Liver (tissue), 9 donors: ENCODE results near the gene ARHGEF12. TPM values are rescaled to one million over a fixed set of nuclear protein-coding genes. Genes with fewer than 3 reads are reported as not detected.

Experiments
- DNase-seq: peaks from one replicate; pipeline ENCODE4 v3.0.0-alpha.2; 2017; ENCODE audit warnings: low spot score
- H3K27ac ChIP-seq, 2 donors: one replicate each; pipeline ENCODE4 v1.7.0; 2013; ENCODE audit warnings: inconsistent platforms in 2 of 2, low read length in 2 of 2, control low read depth in 1 of 2, low read depth in 1 of 2, mild to moderate bottlenecking in 1 of 2
- H3K27me3 ChIP-seq, 4 donors: one replicate each; pipeline versions ENCODE4 v1.6.1 to v1.7.0; 2013; ENCODE audit warnings: low read length in 3 of 4, inconsistent platforms in 1 of 4, mild to moderate bottlenecking in 1 of 4, moderate library complexity in 1 of 4; ENCODE audit not compliant: control insufficient read depth in 4 of 4, insufficient read depth in 4 of 4
- H3K36me3 ChIP-seq, 4 donors: one replicate each; pipeline versions ENCODE4 v1.6.1 to v1.7.0; 2013; ENCODE audit warnings: low read length in 3 of 4, mild to moderate bottlenecking in 3 of 4, low read depth in 1 of 4, moderate library complexity in 1 of 4; ENCODE audit not compliant: control insufficient read depth in 4 of 4, insufficient read depth in 3 of 4
- H3K4me1 ChIP-seq, 4 donors: one replicate each; pipeline versions ENCODE4 v1.6.1 to v1.7.0; 2013; ENCODE audit warnings: low read length in 3 of 4, mild to moderate bottlenecking in 3 of 4, moderate library complexity in 1 of 4; ENCODE audit not compliant: control insufficient read depth in 4 of 4, insufficient read depth in 4 of 4
- H3K4me3 ChIP-seq, 3 donors: one replicate each; pipeline versions ENCODE4 v1.6.1 to v1.7.0; 2013; ENCODE audit warnings: low read length in 3 of 3, control low read depth in 1 of 3, low read depth in 1 of 3, mild to moderate bottlenecking in 1 of 3
- H3K9ac ChIP-seq, 2 donors: one replicate each; pipeline ENCODE4 v1.7.0; 2013; ENCODE audit warnings: low read length in 2 of 2, mild to moderate bottlenecking in 2 of 2, moderate library complexity in 2 of 2, control low read depth in 1 of 2, low read depth in 1 of 2
- H3K9me3 ChIP-seq, 4 donors: one replicate each; pipeline versions ENCODE4 v1.6.1 to v1.7.0; 2013; ENCODE audit warnings: low read length in 3 of 4; ENCODE audit not compliant: control insufficient read depth in 4 of 4
- EGR1 ChIP-seq, 2 donors: IDR thresholded peaks; 2 replicates each; pipeline ENCODE4 v1.6.1; 2016 to 2018; ENCODE audit warnings: antibody characterized with exemption in 2 of 2, low read depth in 2 of 2
- FOXA1 ChIP-seq: IDR thresholded peaks from 2 replicates; pipeline ENCODE4 v1.6.1; 2016; ENCODE audit warnings: antibody characterized with exemption
- FOXA2 ChIP-seq: IDR thresholded peaks from 2 replicates; pipeline ENCODE4 v1.6.1; 2016; ENCODE audit warnings: antibody characterized with exemption
- GABPA ChIP-seq, 2 donors: IDR thresholded peaks in 1 of 2; conservative IDR thresholded peaks in 1 of 2; 2 replicates each; pipeline ENCODE4 v1.6.1; 2016; ENCODE audit warnings: antibody characterized with exemption in 2 of 2, mild to moderate bottlenecking in 1 of 2, moderate library complexity in 1 of 2
- HNF4A ChIP-seq, 2 donors: conservative IDR thresholded peaks; 2 replicates each; pipeline ENCODE4 v1.6.1; 2016; ENCODE audit warnings: antibody characterized with exemption in 2 of 2, mild to moderate bottlenecking in 2 of 2
- HNF4G ChIP-seq: IDR thresholded peaks from 2 replicates; pipeline ENCODE4 v1.6.1; 2016; ENCODE audit warnings: antibody characterized with exemption
- JUND ChIP-seq, 2 donors: IDR thresholded peaks; 2 replicates each; pipeline ENCODE4 v1.6.1; 2016; ENCODE audit warnings: antibody characterized with exemption in 2 of 2
- MAX ChIP-seq: IDR thresholded peaks from 2 replicates; pipeline ENCODE4 v1.6.1; 2016; ENCODE audit warnings: antibody characterized with exemption
- RAD21 ChIP-seq, 2 donors: IDR thresholded peaks; 2 replicates each; pipeline ENCODE4 v1.6.1; 2016; ENCODE audit warnings: antibody characterized with exemption in 2 of 2, mild to moderate bottlenecking in 2 of 2
- RXRA ChIP-seq, 2 donors: IDR thresholded peaks; 2 replicates each; pipeline ENCODE4 v1.6.1; 2017 to 2018; ENCODE audit warnings: antibody characterized with exemption in 2 of 2, mild to moderate bottlenecking in 1 of 2
- TAF1 ChIP-seq: conservative IDR thresholded peaks from 2 replicates; pipeline ENCODE4 v1.6.1; 2016; ENCODE audit warnings: antibody characterized with exemption, mild to moderate bottlenecking
- YY1 ChIP-seq: IDR thresholded peaks from 2 replicates; pipeline ENCODE4 v1.6.1; 2016; ENCODE audit warnings: antibody characterized with exemption, mild to moderate bottlenecking
- ZBTB33 ChIP-seq: IDR thresholded peaks from 2 replicates; pipeline ENCODE4 v1.6.1; 2016; ENCODE audit warnings: antibody characterized with exemption
- WGBS: extraction: QIAGEN DNeasy Blood & Tissue Kit; methylation state at CpG from one replicate; pipeline ENCODE4 v1.1.7; 2013; 5-methylcytosine and 5-hydroxymethylcytosine counted together
- polyA plus RNA-seq, 2 donors: library from polyadenylated mRNA; stranded (reverse) in 1 of 2; unstranded in 1 of 2; fragments of 200-250 nt in 1 of 2; fragments of >200 nt in 1 of 2; fragmentation: Nextera tagmentation in 1 of 2; extraction: Ambion mirVana in 1 of 2; gene quantifications; one replicate each; pipeline versions ENCODE4 v1.2.1 to v1.2.3, GENCODE V29; 2013 to 2015
- total RNA-seq, 2 donors: library from RNA; depleted of rRNA; stranded (reverse); fragments of >200 nt; gene quantifications; one replicate each; pipeline ENCODE4 v1.2.3, GENCODE V29; 2014
- TF ChIP-seq, protein P1 (sequence below): IDR thresholded peaks from 2 replicates; pipeline ENCODE4 v1.6.1; 2016; ENCODE audit warnings: antibody characterized with exemption
- TF ChIP-seq, protein P2 (sequence below): fragments of 150-350 bp; IDR thresholded peaks from 2 replicates; pipeline ENCODE4 v1.5.1; 2017; ENCODE audit warnings: improper control_type of control experiment, low read depth, low read length; ENCODE audit not compliant: missing input control
- donor health status: healthy.
- donor health status: healthy.
- donor health status: healthy.
- donor health status: healthy.
- donor health status: healthy.

Gene ARHGEF12
- total and polyA plus RNA-seq, 4 donors = 28.0 to 169 (median 53.9) TPM

DNA sequence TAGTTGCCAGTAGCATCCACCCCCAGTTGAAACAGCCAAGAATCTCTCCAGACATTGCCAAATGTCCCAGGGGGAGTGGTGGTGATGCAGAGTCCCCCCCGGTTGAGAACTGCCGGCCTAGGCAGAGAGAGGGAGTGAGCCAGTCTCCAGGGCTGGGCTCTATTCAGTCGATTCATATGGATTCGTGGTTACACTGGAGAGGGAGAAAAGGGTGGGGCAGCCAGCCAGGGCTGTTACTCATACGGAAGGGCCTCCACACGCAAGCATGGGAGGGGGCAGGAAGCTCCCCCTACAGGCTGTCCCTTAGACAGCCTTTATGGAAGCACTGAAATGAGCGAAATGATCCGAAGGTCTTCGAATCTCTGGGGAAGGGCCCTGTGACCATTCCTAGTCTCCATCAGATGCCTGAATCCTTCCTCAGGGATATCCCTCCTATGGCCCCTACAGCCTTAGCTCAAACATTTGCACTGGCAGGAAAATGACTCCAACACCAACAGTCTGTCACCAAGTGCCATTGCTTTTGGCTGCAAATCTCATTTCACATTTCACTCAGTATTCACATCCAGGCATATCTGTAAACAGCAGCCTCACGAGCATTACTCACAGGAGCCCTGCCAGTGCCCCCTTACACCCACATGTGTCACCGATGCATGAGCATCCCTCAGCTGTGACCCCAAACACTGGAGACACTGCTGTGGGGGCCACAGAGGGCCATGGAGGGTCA is 29.5 kb upstream of the ARHGEF12 start:
- H3K9me3 ChIP-seq = no peaks in the 10 kb centered on the region
- H3K27me3 ChIP-seq = no peaks in the 10 kb centered on the region
- no peak overlapping the region for H3K4me3 ChIP-seq
- no peak overlapping the region for H3K27ac ChIP-seq
- DNase-seq = no peak
- WGBS = 77% methylated on average over 11 of the region's 11 CpGs
- H3K4me1 ChIP-seq = peaks cover 0 to 4% (median 2%) of the 10 kb centered on the region in 4 donors
- no peaks in the 10 kb centered on the region for H3K36me3 ChIP-seq
- no peak for TF ChIP-seq ZBTB33
- no peak for TF ChIP-seq GABPA (IDR thresholded peaks at IDR 0.05 in 1 of 2, conservative IDR thresholded peaks at IDR 0.05 in 1 of 2)
- TF ChIP-seq YY1 = no peak
- TF ChIP-seq FOXA1 = no peak
- TF ChIP-seq EGR1 (IDR thresholded peaks at IDR 0.05; ENCODE audit: low read depth in 2 of 2) = no peak
- no peak for TF ChIP-seq HNF4A (conservative IDR thresholded peaks at IDR 0.05)
- no peak for TF ChIP-seq MAX
- no peak for TF ChIP-seq HNF4G
- TF ChIP-seq FOXA2 = no peak
- TF ChIP-seq, protein P1, sequence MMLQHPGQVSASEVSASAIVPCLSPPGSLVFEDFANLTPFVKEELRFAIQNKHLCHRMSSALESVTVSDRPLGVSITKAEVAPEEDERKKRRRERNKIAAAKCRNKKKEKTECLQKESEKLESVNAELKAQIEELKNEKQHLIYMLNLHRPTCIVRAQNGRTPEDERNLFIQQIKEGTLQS = no peak
- no peak for TF ChIP-seq RAD21 (IDR thresholded peaks at IDR 0.05)
- TF ChIP-seq JUND (IDR thresholded peaks at IDR 0.05) = no peak
- H3K9ac ChIP-seq = no peak overlapping the region

GRCh38 chr11:120307476-120307875 is 28.7 kb upstream of the ARHGEF12 start:
- Histone ChIP-seq H3K9ac (no peak overlapping the region), H3K4me3 (no peak overlapping the region), H3K9me3 (no peaks in the 10 kb centered on the region), H3K27ac (no peak overlapping the region), H3K27me3 (no peaks in the 10 kb centered on the region), H3K36me3 (no peaks in the 10 kb centered on the region), H3K4me1 (peaks cover 0 to 2% (median 0%) of the 10 kb centered on the region in 4 donors)
- 92% methylated on average over 11 of the region's 11 CpGs for WGBS
- no peak for TF ChIP-seq RXRA (IDR thresholded peaks at IDR 0.05)
- TF ChIP-seq, protein P2, sequence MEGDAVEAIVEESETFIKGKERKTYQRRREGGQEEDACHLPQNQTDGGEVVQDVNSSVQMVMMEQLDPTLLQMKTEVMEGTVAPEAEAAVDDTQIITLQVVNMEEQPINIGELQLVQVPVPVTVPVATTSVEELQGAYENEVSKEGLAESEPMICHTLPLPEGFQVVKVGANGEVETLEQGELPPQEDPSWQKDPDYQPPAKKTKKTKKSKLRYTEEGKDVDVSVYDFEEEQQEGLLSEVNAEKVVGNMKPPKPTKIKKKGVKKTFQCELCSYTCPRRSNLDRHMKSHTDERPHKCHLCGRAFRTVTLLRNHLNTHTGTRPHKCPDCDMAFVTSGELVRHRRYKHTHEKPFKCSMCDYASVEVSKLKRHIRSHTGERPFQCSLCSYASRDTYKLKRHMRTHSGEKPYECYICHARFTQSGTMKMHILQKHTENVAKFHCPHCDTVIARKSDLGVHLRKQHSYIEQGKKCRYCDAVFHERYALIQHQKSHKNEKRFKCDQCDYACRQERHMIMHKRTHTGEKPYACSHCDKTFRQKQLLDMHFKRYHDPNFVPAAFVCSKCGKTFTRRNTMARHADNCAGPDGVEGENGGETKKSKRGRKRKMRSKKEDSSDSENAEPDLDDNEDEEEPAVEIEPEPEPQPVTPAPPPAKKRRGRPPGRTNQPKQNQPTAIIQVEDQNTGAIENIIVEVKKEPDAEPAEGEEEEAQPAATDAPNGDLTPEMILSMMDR = no peak
- TF ChIP-seq RAD21 (IDR thresholded peaks at IDR 0.05) = no peak
- TF ChIP-seq ZBTB33 = no peak
- no peak for TF ChIP-seq EGR1 (IDR thresholded peaks at IDR 0.05; ENCODE audit: low read depth in 2 of 2)
- no peak for TF ChIP-seq MAX
- no peak for TF ChIP-seq TAF1
- no peak for TF ChIP-seq YY1
- TF ChIP-seq, protein P1 = no peak
- TF ChIP-seq HNF4G = no peak
- no peak for TF ChIP-seq GABPA (IDR thresholded peaks at IDR 0.05 in 1 of 2, conservative IDR thresholded peaks at IDR 0.05 in 1 of 2)
- TF ChIP-seq FOXA1 = no peak
- TF ChIP-seq HNF4A (conservative IDR thresholded peaks at IDR 0.05) = no peak
- DNase-seq = no peak
